ENCODE results near the gene INA. TPM values are rescaled to one million over a fixed set of nuclear protein-coding genes. Genes with fewer than 3 reads are reported as not detected.

The INA gene
- total and polyA plus RNA-seq, 4 donors = 0.04 to 0.31 (median 0.11) TPM

DNA sequence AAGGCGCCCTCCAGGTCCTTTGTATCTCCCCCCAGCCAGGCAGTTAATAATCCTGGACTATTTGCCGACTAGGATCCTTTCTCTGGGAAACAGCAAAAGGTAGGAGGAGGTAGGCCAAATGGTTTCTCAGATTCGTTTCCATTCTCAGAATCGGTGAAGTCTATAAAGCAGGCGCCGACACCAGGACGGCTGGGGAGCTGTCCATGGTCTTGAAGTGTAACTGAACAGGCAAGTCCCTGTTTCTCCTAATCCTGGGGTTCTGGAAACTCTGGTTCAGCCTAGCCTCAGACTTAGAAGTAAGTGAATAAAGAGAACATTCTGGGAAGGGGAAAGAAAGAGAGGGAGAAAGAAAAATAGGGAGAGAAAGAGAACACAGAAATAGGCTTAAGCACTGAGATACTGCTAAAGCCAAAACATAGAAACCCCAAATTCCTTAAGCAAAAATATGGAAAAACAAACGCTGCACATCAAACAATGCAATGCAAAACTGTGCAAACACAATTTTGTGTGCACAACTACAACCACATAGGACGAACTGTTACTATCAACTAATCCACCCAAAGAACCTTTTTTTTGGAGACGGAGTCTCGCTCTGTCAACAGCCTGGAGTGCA lies 11.1 kb upstream of the INA start:
- Histone ChIP-seq H3K9ac (ENCODE audit: insufficient read depth in 1 of 2, low read length in 2 of 2) (no peak overlapping the region), H3K9me3 (ENCODE audit: control insufficient read depth in 4 of 4, insufficient read depth in 3 of 4, low read length in 3 of 4) (peaks cover 0 to 2% (median 0%) of the 10 kb centered on the region in 4 donors), H3K4me3 (no peak overlapping the region), H3K27ac (ENCODE audit: low read depth in 1 of 2, low read length in 1 of 2) (no peak overlapping the region), H3K36me3 (ENCODE audit: control insufficient read depth in 4 of 4, insufficient read depth in 4 of 4, low read length in 4 of 4) (no peaks in the 10 kb centered on the region), H3K27me3 (ENCODE audit: control insufficient read depth in 3 of 3, insufficient read depth in 3 of 3, low read length in 2 of 3) (peaks cover 0 to 4% (median 0%) of the 10 kb centered on the region in 3 donors), H3K4me1 (ENCODE audit: control insufficient read depth in 5 of 5, insufficient read depth in 5 of 5, low read length in 5 of 5) (no peaks in the 10 kb centered on the region)
- ATAC-seq (ENCODE audit: insufficient read depth, low FRiP score) (peak; percentile 53), DNase-seq (peak; percentile 74 to 90 (median 82))
- 32% methylated on average over 11 of the region's 11 CpGs for WGBS, 2 donors
- TF ChIP-seq, protein P1, sequence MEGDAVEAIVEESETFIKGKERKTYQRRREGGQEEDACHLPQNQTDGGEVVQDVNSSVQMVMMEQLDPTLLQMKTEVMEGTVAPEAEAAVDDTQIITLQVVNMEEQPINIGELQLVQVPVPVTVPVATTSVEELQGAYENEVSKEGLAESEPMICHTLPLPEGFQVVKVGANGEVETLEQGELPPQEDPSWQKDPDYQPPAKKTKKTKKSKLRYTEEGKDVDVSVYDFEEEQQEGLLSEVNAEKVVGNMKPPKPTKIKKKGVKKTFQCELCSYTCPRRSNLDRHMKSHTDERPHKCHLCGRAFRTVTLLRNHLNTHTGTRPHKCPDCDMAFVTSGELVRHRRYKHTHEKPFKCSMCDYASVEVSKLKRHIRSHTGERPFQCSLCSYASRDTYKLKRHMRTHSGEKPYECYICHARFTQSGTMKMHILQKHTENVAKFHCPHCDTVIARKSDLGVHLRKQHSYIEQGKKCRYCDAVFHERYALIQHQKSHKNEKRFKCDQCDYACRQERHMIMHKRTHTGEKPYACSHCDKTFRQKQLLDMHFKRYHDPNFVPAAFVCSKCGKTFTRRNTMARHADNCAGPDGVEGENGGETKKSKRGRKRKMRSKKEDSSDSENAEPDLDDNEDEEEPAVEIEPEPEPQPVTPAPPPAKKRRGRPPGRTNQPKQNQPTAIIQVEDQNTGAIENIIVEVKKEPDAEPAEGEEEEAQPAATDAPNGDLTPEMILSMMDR (IDR thresholded peaks at IDR 0.05; ENCODE audit: control extremely low read depth, extremely low read depth) = no peak

DNA sequence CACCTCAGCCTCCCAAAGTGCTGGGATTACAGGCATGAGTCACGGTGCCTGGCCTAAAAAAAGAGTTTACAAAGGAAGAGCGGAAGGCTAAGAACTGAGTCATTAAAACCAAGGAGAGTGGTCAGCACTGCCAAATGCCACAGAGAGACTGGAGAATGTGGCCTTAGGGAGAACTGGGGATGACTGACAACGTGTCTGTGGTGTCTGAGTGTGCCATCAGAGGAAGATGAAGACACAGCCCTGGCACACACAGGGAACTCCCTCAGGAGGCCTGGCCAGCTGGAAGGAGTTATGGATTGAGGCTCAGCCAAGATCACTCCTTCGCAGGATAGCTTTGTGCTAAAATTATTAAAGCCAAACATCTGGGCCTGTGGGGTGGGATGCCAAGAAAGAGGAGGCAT lies 3.9 kb upstream of the INA start:
- TF ChIP-seq, protein P1 (IDR thresholded peaks at IDR 0.05; ENCODE audit: control extremely low read depth, extremely low read depth) = no peak
- Histone ChIP-seq H3K27ac (ENCODE audit: low read depth in 1 of 2, low read length in 1 of 2) (no peak overlapping the region), H3K4me1 (ENCODE audit: control insufficient read depth in 5 of 5, insufficient read depth in 5 of 5, low read length in 5 of 5) (peaks cover 0 to 13% (median 0%) of the 10 kb centered on the region in 5 donors), H3K27me3 (ENCODE audit: control insufficient read depth in 3 of 3, insufficient read depth in 3 of 3, low read length in 2 of 3) (peaks cover 15 to 23% (median 23%) of the 10 kb centered on the region in 3 donors), H3K9me3 (ENCODE audit: control insufficient read depth in 4 of 4, insufficient read depth in 3 of 4, low read length in 3 of 4) (peaks cover 0 to 8% (median 0%) of the 10 kb centered on the region in 4 donors), H3K4me3 (no peak overlapping the region), H3K9ac (ENCODE audit: insufficient read depth in 1 of 2, low read length in 2 of 2) (no peak overlapping the region), H3K36me3 (ENCODE audit: control insufficient read depth in 4 of 4, insufficient read depth in 4 of 4, low read length in 4 of 4) (no peaks in the 10 kb centered on the region)
- DNase-seq = no peak
- WGBS, 2 donors = 55 to 71% methylated on average over 4 of the region's 4 CpGs
- ATAC-seq (ENCODE audit: insufficient read depth, low FRiP score) = no peak

DNA sequence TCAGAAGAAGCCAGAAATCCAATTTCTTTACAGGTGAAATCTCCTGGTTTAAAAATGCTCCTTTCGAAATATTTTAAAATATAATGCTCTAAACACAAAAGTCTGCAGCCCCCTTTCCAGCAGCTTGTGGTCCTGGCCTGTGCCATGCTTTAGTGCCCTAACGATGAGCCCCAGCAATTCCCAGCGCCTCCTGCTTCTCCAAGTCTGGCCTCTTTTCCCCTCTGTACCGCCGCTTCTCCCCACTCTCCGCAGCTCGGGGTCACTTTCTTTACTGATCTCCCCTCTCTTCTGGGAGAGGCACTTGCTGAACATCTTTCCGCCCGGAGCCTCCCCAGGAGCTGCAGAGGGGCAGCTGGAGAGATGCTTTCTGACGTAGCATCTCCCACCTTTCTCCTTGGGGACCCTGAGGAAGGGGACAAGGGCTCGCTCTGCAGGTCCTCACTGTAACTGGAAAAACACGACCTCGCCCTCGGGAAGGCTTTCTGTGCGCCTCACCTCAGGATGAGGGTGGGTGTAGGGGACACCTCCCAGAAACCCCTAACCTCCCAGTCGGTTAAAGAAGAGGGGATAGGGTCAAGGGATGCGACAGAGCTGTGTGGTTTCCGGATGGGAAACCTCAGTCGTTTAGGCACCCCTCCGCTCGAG lies 565 bp upstream of the INA start:
- TF ChIP-seq, protein P1 (IDR thresholded peaks at IDR 0.05; ENCODE audit: control extremely low read depth, extremely low read depth) = no peak
- Histone ChIP-seq H3K9me3 (ENCODE audit: control insufficient read depth in 4 of 4, insufficient read depth in 3 of 4, low read length in 3 of 4) (peaks cover 0 to 12% (median 0%) of the 10 kb centered on the region in 4 donors), H3K27me3 (ENCODE audit: control insufficient read depth in 3 of 3, insufficient read depth in 3 of 3, low read length in 2 of 3) (peaks cover 28 to 36% (median 35%) of the 10 kb centered on the region in 3 donors), H3K27ac (ENCODE audit: low read depth in 1 of 2, low read length in 1 of 2) (no peak overlapping the region), H3K4me1 (ENCODE audit: control insufficient read depth in 5 of 5, insufficient read depth in 5 of 5, low read length in 5 of 5) (peaks cover 0 to 14% (median 0%) of the 10 kb centered on the region in 5 donors), H3K4me3 (no peak overlapping the region), H3K9ac (ENCODE audit: insufficient read depth in 1 of 2, low read length in 2 of 2) (no peak overlapping the region), H3K36me3 (ENCODE audit: control insufficient read depth in 4 of 4, insufficient read depth in 4 of 4, low read length in 4 of 4) (no peaks in the 10 kb centered on the region)
- 8 to 13% methylated on average over 21 of the region's 21 CpGs for WGBS, 2 donors
- ATAC-seq (ENCODE audit: insufficient read depth, low FRiP score) (no peak), DNase-seq (no peak)

Measured in lung (tissue), 12 donors.